GM23338 (cell line): ENCODE data around the gene TBC1D5. TPM values are rescaled to one million over a fixed set of nuclear protein-coding genes. Genes with fewer than 3 reads are reported as not detected.
"Not testable (repeated sequence)": the region's sequence is repeated elsewhere in the genome, so short reads cannot be mapped to it uniquely, and the experiment has no call there.

Experiments used
- ATAC-seq: fragments of 200-7000 bp; cut with Tn5 transposase; 3 replicates; pipeline ENCODE4 v1.9.1; 2020
- DNase-seq: peaks from one replicate; pipeline ENCODE4 v3.0.0-alpha.2; 2015; ENCODE audit warnings: low spot score
- H2AFZ ChIP-seq: fragments of 200-600 bp; sonication (generic); 2 replicates; pipeline ENCODE4 v1.8.0; 2016; ENCODE audit warnings: antibody characterized with exemption, mild to moderate bottlenecking, moderate library complexity
- H3F3A ChIP-seq: fragments of 200-600 bp; sonication (generic); replicated peaks from 2 replicates; pipeline ENCODE4 v1.8.0; 2017; ENCODE audit warnings: antibody characterized with exemption, mixed run types, low read depth
- H3K27ac ChIP-seq: fragments of 200-600 bp; sonication (generic); 2 replicates; pipeline ENCODE4 v1.6.1; 2016; ENCODE audit warnings: low read depth
- H3K27me3 ChIP-seq: fragments of 200-600 bp; sonication (generic); 2 replicates; pipeline ENCODE4 v1.8.0; 2016; ENCODE audit warnings: mild to moderate bottlenecking, mixed run types, moderate library complexity; ENCODE audit not compliant: insufficient read depth
- H3K36me3 ChIP-seq: fragments of 200-600 bp; sonication (generic); 2 replicates; pipeline ENCODE4 v1.8.0; 2016; ENCODE audit warnings: mild to moderate bottlenecking; ENCODE audit not compliant: insufficient read depth
- H3K4me1 ChIP-seq: fragments of 200-600 bp; sonication (generic); 2 replicates; pipeline ENCODE4 v1.8.0; 2016; ENCODE audit warnings: mild to moderate bottlenecking, moderate library complexity; ENCODE audit not compliant: insufficient read depth
- H3K4me2 ChIP-seq: fragments of 200-600 bp; sonication (generic); 2 replicates; pipeline ENCODE4 v1.7.1; 2017; ENCODE audit warnings: mixed run types
- H3K4me3 ChIP-seq: fragments of 200-600 bp; sonication (generic); 2 replicates; pipeline ENCODE4 v1.6.1; 2016; ENCODE audit warnings: mixed run types
- H3K79me2 ChIP-seq: fragments of 200-600 bp; sonication (generic); replicated peaks from 2 replicates; pipeline ENCODE4 v1.8.0; 2017; ENCODE audit warnings: mild to moderate bottlenecking; ENCODE audit not compliant: insufficient read depth
- H3K9me2 ChIP-seq: fragments of 200-600 bp; sonication (generic); 2 replicates; pipeline ENCODE4 v1.8.0; 2017; ENCODE audit not compliant: insufficient read depth
- H4K20me1 ChIP-seq: fragments of 200-600 bp; sonication (generic); replicated peaks from 2 replicates; pipeline ENCODE4 v1.8.0; 2017; ENCODE audit warnings: mild to moderate bottlenecking; ENCODE audit not compliant: insufficient read depth
- H3K27ac Mint-ChIP-seq: 2 replicates; pipeline ENCODE4 v1.8.0; 2020; ENCODE audit warnings: inconsistent platforms, mild to moderate bottlenecking, moderate library complexity, mixed read lengths
- H3K27me3 Mint-ChIP-seq: 3 replicates; pipeline ENCODE4 v1.8.0; 2022; ENCODE audit warnings: low read depth, mild to moderate bottlenecking, moderate library complexity, mixed read lengths, inconsistent platforms; ENCODE audit not compliant: insufficient read depth, poor library complexity
- H3K36me3 Mint-ChIP-seq: 3 replicates; pipeline ENCODE4 v1.8.0; 2021; ENCODE audit warnings: low read depth, mild to moderate bottlenecking, inconsistent platforms, moderate library complexity, mixed read lengths
- H3K4me1 Mint-ChIP-seq: 3 replicates; pipeline ENCODE4 v1.8.0; 2020; ENCODE audit warnings: mild to moderate bottlenecking, inconsistent platforms, mixed read lengths
- H3K4me3 Mint-ChIP-seq: 3 replicates; pipeline ENCODE4 v1.8.0; 2021; ENCODE audit warnings: moderate library complexity, mild to moderate bottlenecking, inconsistent platforms, mixed read lengths
- H3K9me3 Mint-ChIP-seq: 3 replicates; pipeline ENCODE4 v1.8.0; 2020; ENCODE audit warnings: moderate library complexity, mild to moderate bottlenecking, inconsistent platforms, mixed read lengths
- CREB1 ChIP-seq: fragments of 250-450 bp; sonication (Bioruptor Pico); IDR thresholded peaks from 2 replicates; pipeline ENCODE4 v1.5.0; 2020; ENCODE audit warnings: low read depth, mild to moderate bottlenecking, moderate library complexity
- EZH2phosphoT487 ChIP-seq: fragments of 200-600 bp; sonication (generic); IDR thresholded peaks from one replicate; pipeline ENCODE4 v1.8.1; 2018; ENCODE audit warnings: antibody characterized with exemption; ENCODE audit not compliant: unreplicated experiment
- JUNB ChIP-seq: IDR thresholded peaks from one replicate; pipeline ENCODE4 v1.6.1; 2016; ENCODE audit warnings: antibody characterized with exemption; ENCODE audit not compliant: unreplicated experiment
- NANOG ChIP-seq: IDR thresholded peaks from 2 replicates; pipeline ENCODE4 v1.6.1; 2016; ENCODE audit warnings: antibody characterized with exemption, borderline replicate concordance
- POLR2AphosphoS5 ChIP-seq: IDR thresholded peaks from 2 replicates; pipeline ENCODE4 v1.6.1; 2016; ENCODE audit warnings: antibody characterized with exemption, low read depth
- REST ChIP-seq: IDR thresholded peaks from one replicate; pipeline ENCODE4 v1.6.1; 2018; ENCODE audit warnings: antibody characterized with exemption; ENCODE audit not compliant: unreplicated experiment
- ZNF331 ChIP-seq: fragments of 250-450 bp; sonication (Bioruptor Pico); IDR thresholded peaks from 2 replicates; pipeline ENCODE4 v1.5.0; 2020; ENCODE audit warnings: low read depth, mild to moderate bottlenecking, moderate library complexity
- ZNF462 ChIP-seq: fragments of 250-450 bp; sonication (Bioruptor Pico); IDR thresholded peaks from 2 replicates; pipeline ENCODE4 v1.5.0; 2020; ENCODE audit warnings: mild to moderate bottlenecking, moderate library complexity
- polyA plus RNA-seq: library from polyadenylated mRNA; unstranded; fragments of >200 nt; fragmentation: Nextera tagmentation; extraction: Ambion mirVana; gene quantifications from 2 replicates; pipeline ENCODE4 v1.2.1, GENCODE V29; 2016
- total RNA-seq: library from RNA; depleted of rRNA; stranded (reverse); fragments of >200 nt; shearing (Covaris generic); gene quantifications from 2 replicates; pipeline ENCODE4 v1.2.3, GENCODE V29; 2014
- TF ChIP-seq, protein P1 (sequence below), 2 experiments: fragments of 200-600 bp in 1 of 2; sonication (generic) in 1 of 2; conservative IDR thresholded peaks; 2 replicates each; pipeline versions ENCODE4 v1.5.1 to v1.6.1; 2016 to 2017; ENCODE audit warnings: antibody characterized with exemption in 2 of 2, low read depth in 2 of 2, mild to moderate bottlenecking in 2 of 2, moderate library complexity in 1 of 2

TBC1D5 gene
- total and polyA plus RNA-seq, 2 experiments from 2014 or later, result 21.8 to 48.1 TPM

- TF ChIP-seq CREB1 (CRISPR knock-in tag) (no peak), NANOG (no peak), POLR2AphosphoS5 (no peak), REST (no peak), ZNF331 (no peak)
- TF ChIP-seq, protein P1, sequence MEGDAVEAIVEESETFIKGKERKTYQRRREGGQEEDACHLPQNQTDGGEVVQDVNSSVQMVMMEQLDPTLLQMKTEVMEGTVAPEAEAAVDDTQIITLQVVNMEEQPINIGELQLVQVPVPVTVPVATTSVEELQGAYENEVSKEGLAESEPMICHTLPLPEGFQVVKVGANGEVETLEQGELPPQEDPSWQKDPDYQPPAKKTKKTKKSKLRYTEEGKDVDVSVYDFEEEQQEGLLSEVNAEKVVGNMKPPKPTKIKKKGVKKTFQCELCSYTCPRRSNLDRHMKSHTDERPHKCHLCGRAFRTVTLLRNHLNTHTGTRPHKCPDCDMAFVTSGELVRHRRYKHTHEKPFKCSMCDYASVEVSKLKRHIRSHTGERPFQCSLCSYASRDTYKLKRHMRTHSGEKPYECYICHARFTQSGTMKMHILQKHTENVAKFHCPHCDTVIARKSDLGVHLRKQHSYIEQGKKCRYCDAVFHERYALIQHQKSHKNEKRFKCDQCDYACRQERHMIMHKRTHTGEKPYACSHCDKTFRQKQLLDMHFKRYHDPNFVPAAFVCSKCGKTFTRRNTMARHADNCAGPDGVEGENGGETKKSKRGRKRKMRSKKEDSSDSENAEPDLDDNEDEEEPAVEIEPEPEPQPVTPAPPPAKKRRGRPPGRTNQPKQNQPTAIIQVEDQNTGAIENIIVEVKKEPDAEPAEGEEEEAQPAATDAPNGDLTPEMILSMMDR (conservative IDR thresholded peaks at IDR 0.05; ENCODE audit: low read depth in 2 of 2), result no peak
Measured at GRCh38 chr3:17491601-17492000, 250.8 kb downstream of the TBC1D5 start (continued).

- Mint-ChIP-seq H3K9me3 (peaks cover 38% of the 10 kb centered on the region), H3K36me3 (peaks cover 48% of the 10 kb centered on the region)
- not testable (repeated sequence) for H3K27ac Mint-ChIP-seq
Measured at GRCh38 chr3:17491190-17491589, 251.2 kb downstream of the TBC1D5 start.

GRCh38 chr3:17489139-17489538 is 253.3 kb downstream of the TBC1D5 start:
- Mint-ChIP-seq H3K4me1 (peaks cover 1% of the 10 kb centered on the region; the same call in 2 of the 3 replicates), H3K27ac (no peak overlapping the region), H3K27me3 (no peaks in the 10 kb centered on the region), H3K9me3 (peaks cover 38% of the 10 kb centered on the region), H3K4me3 (no peak overlapping the region), H3K36me3 (peaks cover 44% of the 10 kb centered on the region)
- Histone ChIP-seq H3K9me2 (0 out of 2 replicates have a peak, but pooled peaks cover 6% of the 10 kb centered on the region), H4K20me1 (no peaks in the 10 kb centered on the region), H3F3A (no peaks in the 10 kb centered on the region), H2AFZ (no peak overlapping the region), H3K27me3 (no peaks in the 10 kb centered on the region), H3K4me1 (no peaks in the 10 kb centered on the region), H3K4me2 (no peak overlapping the region), H3K27ac (no peak overlapping the region), H3K36me3 (peaks cover 7% of the 10 kb centered on the region; the same call in 1 of the 2 replicates), H3K4me3 (no peak overlapping the region), H3K79me2 (no peaks in the 10 kb centered on the region)
- DNase-seq (no peak), ATAC-seq (no peak)
- TF ChIP-seq EZH2phosphoT487 (no peak), JUNB (no peak), ZNF462 (CRISPR knock-in tag) (no peak)

More at GRCh38 chr3:17491190-17491589, 251.2 kb downstream of the TBC1D5 start:
- not testable (repeated sequence) for ATAC-seq, H3K4me3 Mint-ChIP-seq, H3F3A ChIP-seq, H3K4me2 ChIP-seq, H3K27me3 ChIP-seq, H3K4me1 Mint-ChIP-seq, H4K20me1 ChIP-seq, H3K79me2 ChIP-seq, H2AFZ ChIP-seq, H3K36me3 ChIP-seq, DNase-seq, H3K27ac ChIP-seq, H3K4me1 ChIP-seq, H3K9me2 ChIP-seq, H3K4me3 ChIP-seq, H3K27me3 Mint-ChIP-seq
